Pancreas (tissue), 10 donors: Measurements from ENCODE around the gene GAPDH. TPM values are rescaled to one million over a fixed set of nuclear protein-coding genes. Genes with fewer than 3 reads are reported as not detected.

ENCODE experiments used
- ATAC-seq, 4 donors: fragments of 200-7000 bp; cut with Tn5 transposase; one replicate each; pipeline versions ENCODE4 v1.8.0 to v1.9.1; 2020; ENCODE audit warnings: mild to moderate bottlenecking in 4 of 4, moderate library complexity in 4 of 4
- DNase-seq, 6 donors: peaks; one replicate each; pipeline ENCODE4 v3.0.0-alpha.2; 2020
- FAIRE-seq: peaks from 2 replicates; lab custom pipeline; 2012; peaks lifted over from hg19 to GRCh38; lab: Jason Lieb, UNC
- H3K27ac ChIP-seq, 4 donors: fragments of 200-600 bp; sonication (generic); 1 replicate in 3 of 4; 2 replicates in 1 of 4; pipeline versions ENCODE4 v1.5.0 to v1.8.0; 2020
- H3K27me3 ChIP-seq, 4 donors: fragments of 200-600 bp; one replicate each; pipeline ENCODE4 v1.8.0; 2021
- H3K36me3 ChIP-seq, 3 donors: fragments of 200-600 bp; sonication (generic) in 1 of 3; one replicate each; pipeline versions ENCODE4 v1.5.0 to v1.8.0; 2020 to 2021
- H3K4me1 ChIP-seq, 3 donors: fragments of 200-600 bp; one replicate each; pipeline ENCODE4 v1.8.0; 2021
- H3K4me3 ChIP-seq, 4 donors: fragments of 200-600 bp; sonication (generic) in 2 of 4; one replicate each; pipeline versions ENCODE4 v1.5.0 to v1.8.0; 2020 to 2021
- H3K9me3 ChIP-seq, 4 donors: fragments of 200-600 bp; one replicate each; pipeline ENCODE4 v1.8.0; 2021
- CTCF ChIP-seq, 4 donors: fragments of 200-600 bp; sonication (generic) in 3 of 4; IDR thresholded peaks; one replicate each; pipeline versions ENCODE4 v1.5.0 to v1.8.0; 2021; ENCODE audit warnings: antibody characterized with exemption in 4 of 4
- WGBS, 2 donors: extraction: QIAGEN DNeasy Blood & Tissue Kit; methylation state at CpG; one replicate each; pipeline ENCODE4 v1.1.7; 2013; 5-methylcytosine and 5-hydroxymethylcytosine counted together
- intact Hi-C, 3 donors: fragments of 100-400 bp; cut with DNase I; formaldehyde crosslinking; loops; one replicate each; pipeline versions ENCODE4 v1.11.1 to v1.14.2; 2022
- polyA plus RNA-seq, 2 donors: library from polyadenylated mRNA; stranded (reverse); fragments of 200-250 nt; gene quantifications; one replicate each; pipeline ENCODE4 v1.2.3, GENCODE V29; 2013
- total RNA-seq, 6 donors: library from RNA; stranded (reverse); fragmentation: NEBNext Ultra II Directional in 4 of 6; extraction: Animal tissue kit (Norgen Biotek cat#: 25700) in 4 of 6; gene quantifications; one replicate each; pipeline versions ENCODE4 v1.2.1 to v1.2.4, GENCODE V29; 2021 to 2023
- donor health status: healthy with polysubstance abuse.
- donor health status: DM: no; HTN: no; CAD: no; lungs with moderate emphysema.
- donor health status: DM: no; HTN: no; CAD: no.
- donor health status: control.
- donor health status: control.
- donor health status: Bipolar disorder and iron deficiency.
- donor health status: DM: yes; HTN: yes; CAD: no.
- donor health status: DM: no; HTN: no; CAD: no.
- donor health status: DM: no; HTN: no; CAD: no.
- donor health status: DM: yes; HTN: yes; CAD: no.

GAPDH gene
- total and polyA plus RNA-seq, 8 donors = 149 to 657 (median 401) TPM

DNA sequence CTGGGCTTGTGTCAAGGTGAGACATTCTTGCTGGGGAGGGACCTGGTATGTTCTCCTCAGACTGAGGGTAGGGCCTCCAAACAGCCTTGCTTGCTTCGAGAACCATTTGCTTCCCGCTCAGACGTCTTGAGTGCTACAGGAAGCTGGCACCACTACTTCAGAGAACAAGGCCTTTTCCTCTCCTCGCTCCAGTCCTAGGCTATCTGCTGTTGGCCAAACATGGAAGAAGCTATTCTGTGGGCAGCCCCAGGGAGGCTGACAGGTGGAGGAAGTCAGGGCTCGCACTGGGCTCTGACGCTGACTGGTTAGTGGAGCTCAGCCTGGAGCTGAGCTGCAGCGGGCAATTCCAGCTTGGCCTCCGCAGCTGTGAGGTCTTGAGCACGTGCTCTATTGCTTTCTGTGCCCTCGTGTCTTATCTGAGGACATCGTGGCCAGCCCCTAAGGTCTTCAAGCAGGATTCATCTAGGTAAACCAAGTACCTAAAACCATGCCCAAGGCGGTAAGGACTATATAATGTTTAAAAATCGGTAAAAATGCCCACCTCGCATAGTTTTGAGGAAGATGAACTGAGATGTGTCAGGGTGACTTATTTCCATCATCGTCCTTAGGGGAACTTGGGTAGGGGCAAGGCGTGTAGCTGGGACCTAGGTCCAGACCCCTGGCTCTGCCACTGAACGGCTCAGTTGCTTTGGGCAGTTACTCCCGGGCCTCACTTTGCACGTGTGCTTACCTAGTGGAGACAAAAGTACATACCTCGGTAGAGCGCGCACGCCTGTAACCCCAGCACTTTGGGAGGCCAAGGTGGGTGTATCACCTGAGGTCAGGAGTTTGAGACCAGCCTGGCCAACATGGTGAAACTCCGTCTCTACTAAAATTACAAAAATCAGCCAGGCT, 4.3 kb downstream of the GAPDH start:
- intact Hi-C loops = loop anchor here in 2 of 3 donors (5.0 kb wide), 2 partner anchors 116 to 211 kb away; no protein-coding TSS in a partner anchor
- Histone ChIP-seq H3K36me3 (peaks cover 0 to 6% (median 3%) of the 10 kb centered on the region in 3 donors), H3K4me1 (peaks cover 5 to 8% (median 6%) of the 10 kb centered on the region in 3 donors), H3K27me3 (no peaks in the 10 kb centered on the region), H3K9me3 (no peaks in the 10 kb centered on the region), H3K27ac (no peak overlapping the region), H3K4me3 (no peak overlapping the region)
- no peak for TF ChIP-seq CTCF (IDR thresholded peaks at IDR 0.05)
- FAIRE-seq (no peak), DNase-seq (no peak), ATAC-seq (no peak)
- 74 to 76% methylated on average over 24 of the region's 24 CpGs for WGBS, 2 donors

- DNase-seq (no peak), ATAC-seq (no peak), FAIRE-seq (no peak)
- Histone ChIP-seq H3K4me1 (peaks cover 5 to 8% (median 6%) of the 10 kb centered on the region in 3 donors), H3K9me3 (no peaks in the 10 kb centered on the region), H3K27me3 (no peaks in the 10 kb centered on the region), H3K36me3 (peaks cover 0 to 6% (median 3%) of the 10 kb centered on the region in 3 donors), H3K4me3 (no peak overlapping the region), H3K27ac (no peak overlapping the region)
- no peak for TF ChIP-seq CTCF (IDR thresholded peaks at IDR 0.05)
- intact Hi-C loops = loop anchor here in 2 of 3 donors (5.0 kb wide), 2 partner anchors 117 to 212 kb away; no protein-coding TSS in a partner anchor
- 85 to 99% methylated on average over 5 of the region's 5 CpGs for WGBS, 2 donors
Measured at GRCh38 chr12:6539314-6539682, 5.0 kb downstream of the GAPDH start.

GRCh38 chr12:6539707-6540134, 5.4 kb downstream of the GAPDH start:
- DNase-seq (no peak), ATAC-seq (no peak)

GRCh38 chr12:6540181-6540877, 6.0 kb downstream of the GAPDH start:
- no peak for TF ChIP-seq CTCF (IDR thresholded peaks at IDR 0.05)
- no peak for DNase-seq
- no peak for FAIRE-seq
- Histone ChIP-seq H3K27ac (no peak overlapping the region), H3K9me3 (no peaks in the 10 kb centered on the region), H3K4me1 (peaks cover 5 to 8% (median 6%) of the 10 kb centered on the region in 3 donors), H3K4me3 (no peak overlapping the region), H3K27me3 (no peaks in the 10 kb centered on the region), H3K36me3 (peaks cover 0 to 6% (median 3%) of the 10 kb centered on the region in 3 donors)
- 74 to 78% methylated on average over 35 of the region's 35 CpGs for WGBS, 2 donors
- peak in 3 of 4 donors; percentile 28 to 41 (median 38) for ATAC-seq
- intact Hi-C loops = no loop called here

More at GRCh38 chr12:6539707-6540134, 5.4 kb downstream of the GAPDH start:
- TF ChIP-seq CTCF (IDR thresholded peaks at IDR 0.05) = no peak
- no peak for FAIRE-seq
- Histone ChIP-seq H3K4me3 (no peak overlapping the region), H3K9me3 (no peaks in the 10 kb centered on the region), H3K27ac (no peak overlapping the region), H3K27me3 (no peaks in the 10 kb centered on the region), H3K4me1 (peaks cover 5 to 8% (median 6%) of the 10 kb centered on the region in 3 donors), H3K36me3 (peaks cover 0 to 6% (median 3%) of the 10 kb centered on the region in 3 donors)
- WGBS, 2 donors = 81 to 82% methylated on average over 14 of the region's 14 CpGs
- intact Hi-C loops = loop anchor here in 2 of 3 donors (5.0 kb wide), 2 partner anchors 117 to 212 kb away; no protein-coding TSS in a partner anchor
